K562 (cell line): Measurements from ENCODE around the gene NKD1. TPM values are rescaled to one million over a fixed set of nuclear protein-coding genes. Genes with fewer than 3 reads are reported as not detected.

ENCODE experiments used
- ATF1 ChIP-seq, 2 experiments: fragments of 450-650 bp in 1 of 2; IDR thresholded peaks; 2 replicates each; pipeline ENCODE4 v1.6.1; 2016; ENCODE audit warnings: missing compliant biosample characterization in 1 of 2, missing genetic modification characterization in 1 of 2
- ATF3 ChIP-seq, 2 experiments: fragments of 450-650 bp in 1 of 2; sonication (generic) in 1 of 2; formaldehyde crosslinking in 1 of 2; IDR thresholded peaks in 1 of 2; conservative IDR thresholded peaks in 1 of 2; 2 replicates each; pipeline versions ENCODE4 v1.6.1 to v1.8.1; 2016 to 2023; ENCODE audit warnings: mild to moderate bottlenecking in 2 of 2, moderate library complexity in 2 of 2, inconsistent platforms in 1 of 2, missing genetic modification reagents in 1 of 2
- CBFB ChIP-seq: sonication (generic); formaldehyde crosslinking; IDR thresholded peaks from 2 replicates; pipeline ENCODE4 v1.4.0; 2020; ENCODE audit warnings: mild to moderate bottlenecking, missing genetic modification reagents
- CTCF ChIP-seq, 3 experiments: IDR thresholded peaks in 2 of 3; conservative IDR thresholded peaks in 1 of 3; 2 replicates each; pipeline ENCODE4 v1.5.1; 2011 to 2012; ENCODE audit warnings: low read length in 3 of 3, mild to moderate bottlenecking in 3 of 3, control low read depth in 2 of 3, improper control_type of control experiment in 1 of 3, inconsistent platforms in 1 of 3, low read depth in 1 of 3, mixed read lengths in 1 of 3, moderate library complexity in 1 of 3; ENCODE audit not compliant: insufficient read depth in 2 of 3
- CXXC5 ChIP-seq: fragments of 250-450 bp; sonication (Bioruptor Pico); IDR thresholded peaks from 2 replicates; pipeline ENCODE4 v1.8.0; 2022; ENCODE audit warnings: inconsistent platforms, mild to moderate bottlenecking, moderate library complexity
- EP400 ChIP-seq: fragments of 450-650 bp; IDR thresholded peaks from 2 replicates; pipeline ENCODE4 v1.6.1; 2017; ENCODE audit warnings: antibody characterized with exemption, mild to moderate bottlenecking, moderate library complexity
- IRF9 ChIP-seq: fragments of 450-650 bp; IDR thresholded peaks from 2 replicates; pipeline ENCODE4 v1.6.1; 2016; ENCODE audit warnings: missing biosample characterization, missing genetic modification characterization
- MGA ChIP-seq: fragments of 450-650 bp; IDR thresholded peaks from 2 replicates; pipeline ENCODE4 v1.6.1; 2016; ENCODE audit warnings: mild to moderate bottlenecking, moderate library complexity
- ZNF212 ChIP-seq: fragments of 450-650 bp; formaldehyde crosslinking; IDR thresholded peaks from 2 replicates; pipeline ENCODE4 v1.4.0; 2020; ENCODE audit warnings: mild to moderate bottlenecking
- ZNF445 ChIP-seq: fragments of 250-450 bp; sonication (Bioruptor Pico); IDR thresholded peaks from 2 replicates; pipeline ENCODE4 v1.4.0; 2020; ENCODE audit warnings: low read depth, mild to moderate bottlenecking, moderate library complexity
- ZSCAN29 ChIP-seq: fragments of 450-650 bp; IDR thresholded peaks from 2 replicates; pipeline ENCODE4 v1.6.1; 2017
- polyA plus RNA-seq, 8 experiments: library from polyadenylated mRNA; depleted of rRNA in 4 of 8; stranded (reverse) in 5 of 8; unstranded in 3 of 8; fragments of >200 nt; fragmentation: Nextera tagmentation in 2 of 8; fragmentation: Illumina TruSeq in 1 of 8; extraction: Ambion mirVana in 2 of 8; extraction: Trizol in 1 of 8; gene quantifications; 2 replicates each; pipeline versions ENCODE4 v1.2.1 to v1.2.3, GENCODE V29; 2011 to 2014; ENCODE audit warnings: inconsistent platforms in 1 of 8, missing spikeins in 1 of 8
- total RNA-seq, 7 experiments: library from RNA; depleted of rRNA in 6 of 7; stranded (reverse); fragments of >200 nt in 6 of 7; fragmentation: Illumina TruSeq in 2 of 7; extraction: Trizol in 2 of 7; gene quantifications; 2 replicates each; pipeline versions ENCODE4 v1.2.1 to v1.2.3, GENCODE V29; 2011 to 2021; ENCODE audit warnings: low replicate concordance in 1 of 7

Gene NKD1
- total and polyA plus RNA-seq, 9 of the 15 experiments (the other 6 are each of a cell fraction or from before 2014, with no cell fraction given), result under 0.01 to 0.24 (median 0.04) TPM; not detected in 2

- TF ChIP-seq CXXC5 (CRISPR knock-in tag) (no peak), IRF9 (tag) (no peak), CTCF (IDR thresholded peaks at IDR 0.05 in 2 of 3, conservative IDR thresholded peaks at IDR 0.05 in 1 of 3; ENCODE audit: insufficient read depth in 2 of 3, low read depth in 1 of 3, low read length in 3 of 3) (no peak), ZNF445 (no peak), ATF3 (IDR thresholded peaks at IDR 0.05) (no peak), ATF3 (CRISPR knock-in tag; conservative IDR thresholded peaks at IDR 0.05) (no peak), ATF1 (CRISPR knock-in tag; IDR thresholded peaks at IDR 0.05) (no peak), ATF1 (tag; IDR thresholded peaks at IDR 0.05) (peak; percentile 86), CBFB (CRISPR knock-in tag) (no peak), ZSCAN29 (no peak), ZNF212 (no peak), MGA (peak; percentile 48), EP400 (no peak)
Measured at GRCh38 chr16:50696575-50697420, 148.6 kb downstream of the NKD1 start (continued).
